Activated T-cell treated with anti-CD3 and anti-CD28 coated beads, Interleukin-2, amount 50 U/mL, for 24 hours (primary cell): Measurements from ENCODE around the gene STARD8.

Source experiments
- DNase-seq: peaks from one replicate; pipeline ENCODE4 v3.0.0-alpha.2; 2020
- H3K27ac Mint-ChIP-seq: 2 replicates; pipeline ENCODE4 v1.8.0; 2020; ENCODE audit warnings: mild to moderate bottlenecking, mixed read lengths
- H3K27me3 Mint-ChIP-seq: 2 replicates; pipeline ENCODE4 v1.8.0; 2020; ENCODE audit warnings: mixed read lengths
- H3K36me3 Mint-ChIP-seq: 2 replicates; pipeline ENCODE4 v1.8.0; 2020; ENCODE audit warnings: low read depth, mixed read lengths
- H3K4me1 Mint-ChIP-seq: 2 replicates; pipeline ENCODE4 v1.8.0; 2020; ENCODE audit warnings: low read depth, mixed read lengths
- H3K4me3 Mint-ChIP-seq: 2 replicates; pipeline ENCODE4 v1.8.0; 2020; ENCODE audit warnings: mild to moderate bottlenecking, moderate library complexity, mixed read lengths
- H3K9me3 Mint-ChIP-seq: 2 replicates; pipeline ENCODE4 v1.8.0; 2020; ENCODE audit warnings: mixed read lengths

Gene STARD8

GRCh38 chrX:68691921-68692320, 44.5 kb downstream of the STARD8 start:
- Mint-ChIP-seq H3K9me3 (no peaks in the 10 kb centered on the region), H3K27ac (no peak overlapping the region)

GRCh38 chrX:68692651-68693050, 45.2 kb downstream of the STARD8 start:
- Mint-ChIP-seq H3K36me3 (no peaks in the 10 kb centered on the region), H3K4me3 (no peak overlapping the region), H3K4me1 (peaks cover 6% of the 10 kb centered on the region), H3K27me3 (peaks cover 57% of the 10 kb centered on the region), H3K27ac (no peak overlapping the region), H3K9me3 (no peaks in the 10 kb centered on the region)
- no peak for DNase-seq

More at GRCh38 chrX:68691921-68692320, 44.5 kb downstream of the STARD8 start:
- Mint-ChIP-seq H3K36me3 (no peaks in the 10 kb centered on the region), H3K27me3 (peaks cover 57% of the 10 kb centered on the region), H3K4me1 (peaks cover 6% of the 10 kb centered on the region), H3K4me3 (no peak overlapping the region)
- DNase-seq: no peak

GRCh38 chrX:68693481-68694434, 46.3 kb downstream of the STARD8 start:
- Mint-ChIP-seq H3K9me3 (no peaks in the 10 kb centered on the region), H3K36me3 (no peaks in the 10 kb centered on the region), H3K27me3 (peaks cover 62% of the 10 kb centered on the region), H3K27ac (no peak overlapping the region), H3K4me3 (peak overlapping the region; percentile 44), H3K4me1 (peaks cover 6% of the 10 kb centered on the region)
- DNase-seq: no peak

- Mint-ChIP-seq H3K27ac (no peak overlapping the region), H3K27me3 (peaks cover 65% of the 10 kb centered on the region)
- no peak for DNase-seq
These were observed 47.2 kb downstream of the STARD8 start for GRCh38 chrX:68694435-68695205.

GRCh38 chrX:68695206-68695845, 47.9 kb downstream of the STARD8 start:
- Mint-ChIP-seq H3K36me3 (no peaks in the 10 kb centered on the region), H3K27ac (no peak overlapping the region), H3K4me1 (peaks cover 6% of the 10 kb centered on the region), H3K9me3 (no peaks in the 10 kb centered on the region), H3K4me3 (no peak overlapping the region), H3K27me3 (peaks cover 72% of the 10 kb centered on the region)
- no peak for DNase-seq

More at GRCh38 chrX:68694435-68695205, 47.2 kb downstream of the STARD8 start:
- H3K9me3 Mint-ChIP-seq: no peaks in the 10 kb centered on the region
- H3K4me1 Mint-ChIP-seq: peaks cover 6% of the 10 kb centered on the region
- H3K36me3 Mint-ChIP-seq: no peaks in the 10 kb centered on the region
- H3K4me3 Mint-ChIP-seq: peak overlapping the region; percentile 44

- Mint-ChIP-seq H3K4me3 (no peak overlapping the region), H3K9me3 (no peaks in the 10 kb centered on the region), H3K27ac (no peak overlapping the region), H3K36me3 (no peaks in the 10 kb centered on the region), H3K27me3 (peaks cover 78% of the 10 kb centered on the region), H3K4me1 (peaks cover 6% of the 10 kb centered on the region)
- DNase-seq: no peak
These were observed 49.0 kb downstream of the STARD8 start for GRCh38 chrX:68696267-68696990.

- Mint-ChIP-seq H3K36me3 (no peaks in the 10 kb centered on the region), H3K4me3 (no peak overlapping the region), H3K9me3 (no peaks in the 10 kb centered on the region), H3K27me3 (peaks cover 81% of the 10 kb centered on the region), H3K27ac (no peak overlapping the region), H3K4me1 (peaks cover 6% of the 10 kb centered on the region)
- DNase-seq: no peak
These were observed 49.6 kb downstream of the STARD8 start for GRCh38 chrX:68697036-68697435.

- Mint-ChIP-seq H3K4me1 (peaks cover 6% of the 10 kb centered on the region), H3K4me3 (no peak overlapping the region), H3K36me3 (no peaks in the 10 kb centered on the region), H3K27ac (no peak overlapping the region), H3K9me3 (no peaks in the 10 kb centered on the region), H3K27me3 (peaks cover 81% of the 10 kb centered on the region)
- DNase-seq: no peak
These were observed 50.1 kb downstream of the STARD8 start for GRCh38 chrX:68697465-68698125.

DNA sequence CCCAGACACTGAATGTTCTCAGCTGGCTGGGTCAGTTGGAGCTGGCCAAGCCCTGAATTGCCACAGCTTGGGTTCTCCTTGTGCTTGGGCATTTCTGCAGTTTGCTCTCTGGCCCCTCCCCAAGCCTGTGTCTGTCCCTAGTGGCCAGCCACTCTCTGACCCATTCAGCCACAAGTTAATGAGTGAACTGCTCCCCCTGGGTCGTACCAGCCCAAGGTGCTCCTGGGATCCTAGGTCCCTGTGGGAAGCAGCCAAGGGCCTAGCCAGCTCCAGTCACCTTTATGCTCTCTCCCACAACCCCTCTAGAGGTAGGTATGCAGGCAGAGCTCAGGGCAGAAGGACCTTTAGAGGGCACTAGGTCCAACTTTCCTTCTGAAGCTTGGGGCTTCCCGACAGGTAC, 51.5 kb downstream of the STARD8 start:
- no peaks in the 10 kb centered on the region for H3K36me3 Mint-ChIP-seq
- no peak overlapping the region for H3K27ac Mint-ChIP-seq
- peaks cover 77% of the 10 kb centered on the region for H3K27me3 Mint-ChIP-seq
- no peaks in the 10 kb centered on the region for H3K9me3 Mint-ChIP-seq
- H3K4me3 Mint-ChIP-seq: no peak overlapping the region
- no peak for DNase-seq
- H3K4me1 Mint-ChIP-seq: peaks cover 6% of the 10 kb centered on the region

- no peak overlapping the region for H3K4me3 Mint-ChIP-seq
- peaks cover 71% of the 10 kb centered on the region for H3K27me3 Mint-ChIP-seq
- no peak for DNase-seq
- no peaks in the 10 kb centered on the region for H3K9me3 Mint-ChIP-seq
- no peaks in the 10 kb centered on the region for H3K4me1 Mint-ChIP-seq
- H3K27ac Mint-ChIP-seq: no peak overlapping the region
- no peaks in the 10 kb centered on the region for H3K36me3 Mint-ChIP-seq
These were observed 52.7 kb downstream of the STARD8 start for GRCh38 chrX:68699960-68700746.

DNA sequence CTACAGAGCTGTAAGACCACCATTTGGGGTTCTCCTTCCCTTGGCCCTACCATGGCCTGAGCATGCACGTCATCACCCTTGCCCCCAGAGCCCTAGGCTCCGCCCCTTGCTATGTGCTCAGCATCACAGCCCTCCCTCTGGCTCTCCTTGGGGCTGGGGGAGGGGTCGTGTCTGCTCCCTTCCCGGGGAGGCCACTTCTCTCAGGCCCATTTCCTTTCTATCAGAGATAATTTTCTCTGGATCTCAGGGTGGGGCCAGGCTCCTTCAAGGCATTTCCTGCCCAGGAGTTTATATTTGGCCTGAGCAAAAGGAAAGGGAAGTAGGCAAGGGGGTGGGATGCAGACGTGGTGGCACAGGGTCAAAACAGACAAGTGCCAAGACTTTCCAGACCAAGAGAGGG, 55.9 kb downstream of the STARD8 start:
- no peaks in the 10 kb centered on the region for H3K9me3 Mint-ChIP-seq
- no peaks in the 10 kb centered on the region for H3K4me1 Mint-ChIP-seq
- no peak for DNase-seq
- H3K36me3 Mint-ChIP-seq: no peaks in the 10 kb centered on the region
- H3K27me3 Mint-ChIP-seq: peaks cover 40% of the 10 kb centered on the region
- no peak overlapping the region for H3K4me3 Mint-ChIP-seq
- H3K27ac Mint-ChIP-seq: no peak overlapping the region

DNA sequence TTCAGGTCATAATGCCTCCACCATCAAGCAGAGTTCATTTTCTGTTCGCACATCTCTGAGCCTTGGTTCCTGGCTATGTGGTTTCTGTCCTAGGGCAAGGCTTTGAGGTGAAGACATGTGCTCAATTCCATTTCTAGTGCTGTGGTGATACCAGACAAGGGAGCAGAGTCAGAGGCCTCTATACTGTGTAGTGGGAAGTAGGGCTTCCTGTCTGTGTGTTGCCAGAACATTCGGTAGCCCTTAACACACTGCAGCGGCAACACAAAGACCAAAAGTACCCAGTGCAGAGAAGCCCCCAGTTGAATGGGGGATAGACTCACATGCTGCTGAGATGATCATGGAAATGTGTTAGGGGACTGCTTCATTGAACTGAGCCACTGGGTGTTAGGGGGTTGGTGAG, 56.4 kb downstream of the STARD8 start:
- no peak for DNase-seq
- Mint-ChIP-seq H3K9me3 (no peaks in the 10 kb centered on the region), H3K36me3 (no peaks in the 10 kb centered on the region), H3K4me3 (no peak overlapping the region), H3K4me1 (no peaks in the 10 kb centered on the region), H3K27ac (no peak overlapping the region), H3K27me3 (peaks cover 37% of the 10 kb centered on the region)

GRCh38 chrX:68705986-68706385, 58.5 kb downstream of the STARD8 start:
- no peak for DNase-seq
- H3K4me1 Mint-ChIP-seq: no peaks in the 10 kb centered on the region
- no peak overlapping the region for H3K27ac Mint-ChIP-seq
- H3K4me3 Mint-ChIP-seq: no peak overlapping the region
- H3K27me3 Mint-ChIP-seq: peaks cover 26% of the 10 kb centered on the region
- no peaks in the 10 kb centered on the region for H3K36me3 Mint-ChIP-seq
- H3K9me3 Mint-ChIP-seq: no peaks in the 10 kb centered on the region
